Nephron progenitor cell (in vitro differentiated cells): Measurements from ENCODE around the gene SAXO1.

ENCODE experiments used
- DNase-seq: peaks from one replicate; pipeline ENCODE4 v3.0.0; 2021
- H3K27ac Mint-ChIP-seq: 2 replicates; pipeline ENCODE4 v1.8.0; 2021; ENCODE audit warnings: mild to moderate bottlenecking, moderate library complexity, mixed read lengths
- H3K27me3 Mint-ChIP-seq: 2 replicates; pipeline ENCODE4 v1.8.0; 2021; ENCODE audit warnings: mild to moderate bottlenecking, low read depth, mixed read lengths; ENCODE audit not compliant: poor library complexity
- H3K36me3 Mint-ChIP-seq: 2 replicates; pipeline ENCODE4 v1.8.0; 2021; ENCODE audit warnings: low read depth, mixed read lengths
- H3K4me1 Mint-ChIP-seq: 2 replicates; pipeline ENCODE4 v1.8.0; 2021; ENCODE audit warnings: mixed read lengths
- H3K4me3 Mint-ChIP-seq: 2 replicates; pipeline ENCODE4 v1.8.0; 2021; ENCODE audit warnings: mild to moderate bottlenecking, moderate library complexity, mixed read lengths
- H3K9me3 Mint-ChIP-seq: 2 replicates; pipeline ENCODE4 v1.8.0; 2021; ENCODE audit warnings: mild to moderate bottlenecking, moderate library complexity, mixed read lengths
- CTCF ChIP-seq: fragments of 200-600 bp; sonication (generic); IDR thresholded peaks from 2 replicates; pipeline ENCODE4 v1.5.0; 2021; ENCODE audit warnings: antibody characterized with exemption

The SAXO1 gene

GRCh38 chr9:19020886-19021455 is 12.0 kb downstream of the SAXO1 start:
- Mint-ChIP-seq H3K27me3 (no peaks in the 10 kb centered on the region), H3K27ac (no peak overlapping the region)

GRCh38 chr9:19018201-19018600 is 14.8 kb downstream of the SAXO1 start:
- no peaks in the 10 kb centered on the region for H3K36me3 Mint-ChIP-seq
- no peaks in the 10 kb centered on the region for H3K27me3 Mint-ChIP-seq
- peaks cover 10% of the 10 kb centered on the region for H3K9me3 Mint-ChIP-seq
- peaks cover 12% of the 10 kb centered on the region for H3K4me1 Mint-ChIP-seq
- no peak for TF ChIP-seq CTCF
- DNase-seq = no peak
- H3K27ac Mint-ChIP-seq = no peak overlapping the region
- H3K4me3 Mint-ChIP-seq = no peak overlapping the region

More at GRCh38 chr9:19020886-19021455, 12.0 kb downstream of the SAXO1 start:
- Mint-ChIP-seq H3K36me3 (no peaks in the 10 kb centered on the region), H3K4me1 (peaks cover 20% of the 10 kb centered on the region), H3K4me3 (no peak overlapping the region), H3K9me3 (peaks cover 10% of the 10 kb centered on the region)
- no peak for DNase-seq
- TF ChIP-seq CTCF = no peak

- Mint-ChIP-seq H3K27ac (no peak overlapping the region), H3K36me3 (no peaks in the 10 kb centered on the region), H3K4me1 (peaks cover 18% of the 10 kb centered on the region), H3K27me3 (peaks cover 6% of the 10 kb centered on the region), H3K9me3 (peaks cover 12% of the 10 kb centered on the region), H3K4me3 (no peak overlapping the region)
- DNase-seq = no peak
- TF ChIP-seq CTCF = no peak
These were observed 23.5 kb downstream of the SAXO1 start for GRCh38 chr9:19009391-19009965.

GRCh38 chr9:19000133-19000532 is 32.9 kb downstream of the SAXO1 start:
- peaks cover 7% of the 10 kb centered on the region for H3K27me3 Mint-ChIP-seq
- DNase-seq = no peak
- no peak for TF ChIP-seq CTCF
- H3K4me3 Mint-ChIP-seq = no peak overlapping the region
- H3K9me3 Mint-ChIP-seq = peaks cover 72% of the 10 kb centered on the region
- H3K4me1 Mint-ChIP-seq = peaks cover 4% of the 10 kb centered on the region
- peaks cover 40% of the 10 kb centered on the region for H3K36me3 Mint-ChIP-seq
- no peak overlapping the region for H3K27ac Mint-ChIP-seq

- peaks cover 7% of the 10 kb centered on the region for H3K27me3 Mint-ChIP-seq
- H3K4me1 Mint-ChIP-seq = peaks cover 13% of the 10 kb centered on the region
- peaks cover 40% of the 10 kb centered on the region for H3K36me3 Mint-ChIP-seq
- no peak overlapping the region for H3K4me3 Mint-ChIP-seq
- no peak for DNase-seq
- TF ChIP-seq CTCF = no peak
- H3K9me3 Mint-ChIP-seq = peaks cover 65% of the 10 kb centered on the region
- H3K27ac Mint-ChIP-seq = no peak overlapping the region
These were observed 33.7 kb downstream of the SAXO1 start for GRCh38 chr9:18999173-18999785.

GRCh38 chr9:18997151-18997550 is 35.9 kb downstream of the SAXO1 start:
- Mint-ChIP-seq H3K4me1 (peaks cover 16% of the 10 kb centered on the region), H3K27me3 (peaks cover 8% of the 10 kb centered on the region), H3K4me3 (no peak overlapping the region), H3K9me3 (peaks cover 44% of the 10 kb centered on the region), H3K27ac (no peak overlapping the region), H3K36me3 (peaks cover 30% of the 10 kb centered on the region)
- DNase-seq = no peak
- no peak for TF ChIP-seq CTCF
